Gastroesophageal sphincter (tissue), 4 donors: ENCODE results near the gene CRTAP. TPM values are rescaled to one million over a fixed set of nuclear protein-coding genes. Genes with fewer than 3 reads are reported as not detected.
"Not testable (repeated sequence)": the region's sequence is repeated elsewhere in the genome, so short reads cannot be mapped to it uniquely, and the experiment has no call there.

ENCODE experiments used
- ATAC-seq: fragments of 150-250 bp; one replicate; pipeline ENCODE4 v1.9.1; 2016; ENCODE audit warnings: mild to moderate bottlenecking, moderate library complexity
- H3K27ac ChIP-seq, 4 donors: fragments of 200-600 bp; sonication (generic) in 3 of 4; 1 replicate in 3 of 4; 2 replicates in 1 of 4; pipeline ENCODE4 v1.5.1; 2016 to 2019
- H3K27me3 ChIP-seq: fragments of 200-600 bp; sonication (generic); one replicate; pipeline ENCODE4 v1.5.1; 2019
- H3K36me3 ChIP-seq, 2 donors: fragments of 200-600 bp; sonication (generic); one replicate each; pipeline ENCODE4 v1.5.1; 2019; ENCODE audit warnings: control low read depth in 1 of 2
- H3K4me1 ChIP-seq, 3 donors: fragments of 200-600 bp; sonication (generic); 1 replicate in 2 of 3; 2 replicates in 1 of 3; pipeline ENCODE4 v1.5.1; 2016 to 2019; ENCODE audit warnings: control low read depth in 2 of 3
- H3K4me3 ChIP-seq, 2 donors: fragments of 200-600 bp; sonication (generic); one replicate each; pipeline ENCODE4 v1.5.1; 2019; ENCODE audit warnings: mild to moderate bottlenecking in 1 of 2, moderate library complexity in 1 of 2
- H3K9me3 ChIP-seq, 3 donors: fragments of 200-600 bp; sonication (generic); one replicate each; pipeline ENCODE4 v1.5.1; 2017 to 2019; ENCODE audit warnings: control low read depth in 2 of 3
- CTCF ChIP-seq, 4 experiments: fragments of 200-600 bp in 2 of 4; fragments of 450-650 bp in 2 of 4; sonication (generic) in 1 of 4; IDR thresholded peaks; one replicate each; pipeline ENCODE4 v1.5.1; 2017 to 2019; ENCODE audit warnings: antibody characterized with exemption in 4 of 4, mild to moderate bottlenecking in 2 of 4, moderate library complexity in 2 of 4
- EP300 ChIP-seq: sonication (generic); formaldehyde crosslinking; IDR thresholded peaks from one replicate; pipeline ENCODE4 v1.6.1; 2017; ENCODE audit warnings: antibody characterized with exemption, mild to moderate bottlenecking
- POLR2A ChIP-seq, 2 donors: fragments of 450-650 bp; IDR thresholded peaks; one replicate each; pipeline ENCODE4 v1.6.1; 2017; ENCODE audit warnings: antibody characterized with exemption in 2 of 2, mild to moderate bottlenecking in 2 of 2, moderate library complexity in 1 of 2
- POLR2AphosphoS5 ChIP-seq: sonication (generic); formaldehyde crosslinking; IDR thresholded peaks from one replicate; pipeline ENCODE4 v1.6.1; 2017; ENCODE audit warnings: antibody characterized with exemption
- WGBS, 2 donors: methylation state at CpG; one replicate each; pipeline ENCODE4 v1.1.5; 2018; ENCODE audit warnings: low coverage in 1 of 2; 5-methylcytosine and 5-hydroxymethylcytosine counted together
- total RNA-seq, 4 donors: library from RNA; depleted of rRNA; stranded (reverse); fragments of >200 nt; gene quantifications; one replicate each; pipeline ENCODE4 v1.1.0, GENCODE V29; 2016

CRTAP gene
- total RNA-seq, 4 donors from 2014 or later: 189 to 358 (median 292) TPM

GRCh38 chr3:33153782-33154181, 40.0 kb downstream of the CRTAP start:
- Histone ChIP-seq H3K36me3 (no peaks in the 10 kb centered on the region), H3K27me3 (no peaks in the 10 kb centered on the region), H3K4me3 (no peak overlapping the region), H3K9me3 (no peaks in the 10 kb centered on the region), H3K27ac (no peak overlapping the region), H3K4me1 (peaks cover 0 to 5% (median 0%) of the 10 kb centered on the region in 3 donors)
- TF ChIP-seq CTCF (IDR thresholded peaks at IDR 0.05): no peak
- TF ChIP-seq POLR2A (IDR thresholded peaks at IDR 0.05): no peak
- TF ChIP-seq EP300: no peak
- no peak for TF ChIP-seq POLR2AphosphoS5
- WGBS, 2 donors: no CpG with 5 or more reads among the region's 4 CpGs
- no peak for ATAC-seq

- H3K9me3 ChIP-seq: no peaks in the 10 kb centered on the region
- no peaks in the 10 kb centered on the region for H3K36me3 ChIP-seq
- ATAC-seq: no peak
- H3K4me1 ChIP-seq: peaks cover 0 to 5% (median 0%) of the 10 kb centered on the region in 3 donors
- no peak for TF ChIP-seq CTCF (IDR thresholded peaks at IDR 0.05)
- no peak for TF ChIP-seq EP300
- TF ChIP-seq POLR2AphosphoS5: no peak
- TF ChIP-seq POLR2A (IDR thresholded peaks at IDR 0.05): no peak
- 61 to 77% methylated on average over 3 of the region's 3 CpGs for WGBS, 2 donors
- no peaks in the 10 kb centered on the region for H3K27me3 ChIP-seq
- H3K27ac ChIP-seq: no peak overlapping the region
- no peak overlapping the region for H3K4me3 ChIP-seq
Observed at GRCh38 chr3:33155301-33155700, 41.5 kb downstream of the CRTAP start.

GRCh38 chr3:33159234-33159633, 45.4 kb downstream of the CRTAP start:
- Histone ChIP-seq H3K4me1 (peaks cover 0 to 5% (median 0%) of the 10 kb centered on the region in 3 donors), H3K4me3 (no peak overlapping the region), H3K36me3 (no peaks in the 10 kb centered on the region), H3K27ac (no peak overlapping the region), H3K9me3 (no peaks in the 10 kb centered on the region), H3K27me3 (no peaks in the 10 kb centered on the region)
- 80 to 100% methylated on average over 3 to 4 of the region's 4 CpGs for WGBS, 2 donors
- no peak for ATAC-seq
- TF ChIP-seq POLR2AphosphoS5 (no peak), EP300 (no peak), CTCF (IDR thresholded peaks at IDR 0.05) (no peak), POLR2A (IDR thresholded peaks at IDR 0.05) (no peak)

- TF ChIP-seq CTCF (IDR thresholded peaks at IDR 0.05) (no peak), POLR2AphosphoS5 (no peak), EP300 (no peak), POLR2A (IDR thresholded peaks at IDR 0.05) (no peak)
- H3K27me3 ChIP-seq: no peaks in the 10 kb centered on the region
- WGBS, 2 donors: 73 to 81% methylated on average over 2 to 3 of the region's 3 CpGs
- ATAC-seq: no peak
- no peak overlapping the region for H3K4me3 ChIP-seq
- no peaks in the 10 kb centered on the region for H3K9me3 ChIP-seq
- peaks cover 0 to 5% (median 0%) of the 10 kb centered on the region in 3 donors for H3K4me1 ChIP-seq
- H3K36me3 ChIP-seq: no peaks in the 10 kb centered on the region
- H3K27ac ChIP-seq: no peak overlapping the region
Observed at GRCh38 chr3:33159981-33160380, 46.2 kb downstream of the CRTAP start.

- H3K36me3 ChIP-seq, H3K9me3 ChIP-seq, ATAC-seq, H3K4me1 ChIP-seq, H3K4me3 ChIP-seq, H3K27me3 ChIP-seq, H3K27ac ChIP-seq: not testable (repeated sequence)
- 81 to 93% methylated on average over 3 to 5 of the region's 5 CpGs for WGBS, 2 donors
Observed at GRCh38 chr3:33162621-33163020, 48.8 kb downstream of the CRTAP start.
